Nephron (organoid): ENCODE results near the gene PTPRE.

Experiments
- H3K27ac Mint-ChIP-seq, 3 experiments: 2 replicates each; pipeline ENCODE4 v1.8.0; 2020; ENCODE audit warnings: mixed read lengths in 3 of 3, mild to moderate bottlenecking in 2 of 3, moderate library complexity in 1 of 3
- H3K27me3 Mint-ChIP-seq: 2 replicates; pipeline ENCODE4 v1.8.0; 2021; ENCODE audit warnings: low read depth, mild to moderate bottlenecking, moderate library complexity, mixed read lengths
- H3K36me3 Mint-ChIP-seq: 2 replicates; pipeline ENCODE4 v1.8.0; 2020; ENCODE audit warnings: low read depth, mixed read lengths
- H3K4me1 Mint-ChIP-seq: 2 replicates; pipeline ENCODE4 v1.8.0; 2020; ENCODE audit warnings: mixed read lengths
- H3K4me3 Mint-ChIP-seq, 3 experiments: 2 replicates each; pipeline ENCODE4 v1.8.0; 2020; ENCODE audit warnings: mild to moderate bottlenecking in 3 of 3, mixed read lengths in 3 of 3, moderate library complexity in 2 of 3
- H3K9me3 Mint-ChIP-seq: 2 replicates; pipeline ENCODE4 v1.8.0; 2020; ENCODE audit warnings: mixed read lengths
- CTCF ChIP-seq, 3 experiments: fragments of 200-600 bp; sonication (generic); IDR thresholded peaks; one replicate each; pipeline ENCODE4 v1.5.0; 2021; ENCODE audit warnings: antibody characterized with exemption in 3 of 3; ENCODE audit not compliant: unreplicated experiment in 3 of 3

The PTPRE gene

GRCh38 chr10:127939786-127940330, 33.0 kb downstream of the PTPRE start:
- Mint-ChIP-seq H3K27ac (no peak overlapping the region), H3K27me3 (peaks cover 32% of the 10 kb centered on the region), H3K4me1 (no peaks in the 10 kb centered on the region), H3K4me3 (no peak overlapping the region), H3K36me3 (no peaks in the 10 kb centered on the region), H3K9me3 (no peaks in the 10 kb centered on the region)
- no peak for TF ChIP-seq CTCF (IDR thresholded peaks at IDR 0.05; ENCODE audit: unreplicated experiment in 3 of 3)

- no peak for TF ChIP-seq CTCF (IDR thresholded peaks at IDR 0.05; ENCODE audit: unreplicated experiment in 3 of 3)
- Mint-ChIP-seq H3K9me3 (no peaks in the 10 kb centered on the region), H3K27ac (no peak overlapping the region), H3K27me3 (peaks cover 27% of the 10 kb centered on the region), H3K36me3 (no peaks in the 10 kb centered on the region), H3K4me1 (no peaks in the 10 kb centered on the region), H3K4me3 (no peak overlapping the region)
Measured at GRCh38 chr10:127940866-127941640, 34.1 kb downstream of the PTPRE start.

GRCh38 chr10:127942811-127943210, 35.9 kb downstream of the PTPRE start:
- no peak for TF ChIP-seq CTCF (IDR thresholded peaks at IDR 0.05; ENCODE audit: unreplicated experiment in 3 of 3)
- Mint-ChIP-seq H3K36me3 (no peaks in the 10 kb centered on the region), H3K4me1 (no peaks in the 10 kb centered on the region)

GRCh38 chr10:127943336-127943910, 36.5 kb downstream of the PTPRE start:
- H3K27ac Mint-ChIP-seq: no peak overlapping the region
- peaks cover 15% of the 10 kb centered on the region for H3K27me3 Mint-ChIP-seq
- no peak for TF ChIP-seq CTCF (IDR thresholded peaks at IDR 0.05; ENCODE audit: unreplicated experiment in 3 of 3)
- H3K36me3 Mint-ChIP-seq: no peaks in the 10 kb centered on the region
- no peaks in the 10 kb centered on the region for H3K9me3 Mint-ChIP-seq
- H3K4me3 Mint-ChIP-seq: no peak overlapping the region
- H3K4me1 Mint-ChIP-seq: no peaks in the 10 kb centered on the region

More at GRCh38 chr10:127942811-127943210, 35.9 kb downstream of the PTPRE start:
- Mint-ChIP-seq H3K4me3 (no peak overlapping the region), H3K9me3 (no peaks in the 10 kb centered on the region), H3K27me3 (peaks cover 21% of the 10 kb centered on the region), H3K27ac (no peak overlapping the region)

GRCh38 chr10:127944256-127944655, 37.4 kb downstream of the PTPRE start:
- no peaks in the 10 kb centered on the region for H3K36me3 Mint-ChIP-seq
- TF ChIP-seq CTCF (IDR thresholded peaks at IDR 0.05; ENCODE audit: unreplicated experiment in 3 of 3): no peak
- H3K9me3 Mint-ChIP-seq: no peaks in the 10 kb centered on the region
- H3K27ac Mint-ChIP-seq: no peak overlapping the region
- H3K4me3 Mint-ChIP-seq: no peak overlapping the region
- no peaks in the 10 kb centered on the region for H3K4me1 Mint-ChIP-seq
- H3K27me3 Mint-ChIP-seq: peaks cover 15% of the 10 kb centered on the region
